ENCODE measurements around the gene FILIP1L.

DNA sequence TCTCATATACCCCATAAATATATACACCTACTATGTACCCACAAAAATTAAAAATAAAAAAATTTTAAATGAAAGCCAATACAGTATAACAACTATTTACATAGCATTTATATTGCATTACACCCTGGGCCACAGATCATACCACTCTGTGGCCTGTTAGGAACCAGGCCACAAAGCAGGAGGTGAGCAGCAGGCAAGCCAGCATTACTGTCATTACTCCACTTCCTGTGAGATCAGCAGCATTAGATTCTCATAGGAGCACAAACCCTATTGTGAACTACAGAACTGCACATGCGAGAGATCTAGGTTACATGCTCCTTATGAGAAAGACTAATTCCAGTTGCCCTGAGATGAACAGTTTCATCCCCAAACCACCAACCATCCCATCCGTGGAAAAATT, 17.4 kb downstream of the FILIP1L start:
- TF ChIP-seq, protein P1, sequence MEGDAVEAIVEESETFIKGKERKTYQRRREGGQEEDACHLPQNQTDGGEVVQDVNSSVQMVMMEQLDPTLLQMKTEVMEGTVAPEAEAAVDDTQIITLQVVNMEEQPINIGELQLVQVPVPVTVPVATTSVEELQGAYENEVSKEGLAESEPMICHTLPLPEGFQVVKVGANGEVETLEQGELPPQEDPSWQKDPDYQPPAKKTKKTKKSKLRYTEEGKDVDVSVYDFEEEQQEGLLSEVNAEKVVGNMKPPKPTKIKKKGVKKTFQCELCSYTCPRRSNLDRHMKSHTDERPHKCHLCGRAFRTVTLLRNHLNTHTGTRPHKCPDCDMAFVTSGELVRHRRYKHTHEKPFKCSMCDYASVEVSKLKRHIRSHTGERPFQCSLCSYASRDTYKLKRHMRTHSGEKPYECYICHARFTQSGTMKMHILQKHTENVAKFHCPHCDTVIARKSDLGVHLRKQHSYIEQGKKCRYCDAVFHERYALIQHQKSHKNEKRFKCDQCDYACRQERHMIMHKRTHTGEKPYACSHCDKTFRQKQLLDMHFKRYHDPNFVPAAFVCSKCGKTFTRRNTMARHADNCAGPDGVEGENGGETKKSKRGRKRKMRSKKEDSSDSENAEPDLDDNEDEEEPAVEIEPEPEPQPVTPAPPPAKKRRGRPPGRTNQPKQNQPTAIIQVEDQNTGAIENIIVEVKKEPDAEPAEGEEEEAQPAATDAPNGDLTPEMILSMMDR (IDR thresholded peaks at IDR 0.05), result no peak
- no peak for TF ChIP-seq POLR2A (IDR thresholded peaks at IDR 0.05)
